A549 (cell line): Measurements from ENCODE around the gene IL5.

Experiments used
- CHD2 ChIP-seq: fragments of 150-350 bp; IDR thresholded peaks from 2 replicates; pipeline ENCODE4 v1.6.1; 2014; ENCODE audit warnings: low read length; ENCODE audit not compliant: partially characterized antibody
- JUN ChIP-seq, 2 experiments: fragments of >200 bp; sonication (Bioruptor Twin); formaldehyde crosslinking; IDR thresholded peaks; 2 replicates in 1 of 2; 3 replicates in 1 of 2; pipeline ENCODE4 v1.6.1; 2016 to 2017
- TF ChIP-seq, protein P1 (sequence below): fragments of >200 bp; sonication (Bioruptor Twin); formaldehyde crosslinking; IDR thresholded peaks from 3 replicates; pipeline ENCODE4 v1.5.1; 2016

DNA sequence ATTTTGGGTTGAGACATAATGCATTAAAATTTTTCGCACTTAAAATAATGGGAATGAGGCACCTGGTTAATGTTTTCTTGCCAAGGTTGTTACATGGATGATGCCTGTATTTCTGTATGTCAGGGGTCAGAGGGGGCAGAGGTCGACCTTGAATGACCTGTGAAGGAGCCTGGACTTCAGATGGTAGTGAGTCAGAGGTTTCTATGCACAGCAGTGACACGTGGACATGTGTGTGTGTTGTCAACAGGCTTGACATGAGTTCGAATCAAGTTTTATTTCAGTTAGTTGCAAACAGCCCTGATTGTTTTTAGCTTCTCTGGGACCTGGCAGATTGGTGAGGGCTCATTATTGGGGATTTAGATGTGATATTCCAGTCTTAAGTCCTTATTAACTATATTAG is 3.6 kb downstream of the IL5 start:
- no peak for TF ChIP-seq CHD2
- TF ChIP-seq JUN (IDR thresholded peaks at IDR 0.05), result no peak
- TF ChIP-seq, protein P1, sequence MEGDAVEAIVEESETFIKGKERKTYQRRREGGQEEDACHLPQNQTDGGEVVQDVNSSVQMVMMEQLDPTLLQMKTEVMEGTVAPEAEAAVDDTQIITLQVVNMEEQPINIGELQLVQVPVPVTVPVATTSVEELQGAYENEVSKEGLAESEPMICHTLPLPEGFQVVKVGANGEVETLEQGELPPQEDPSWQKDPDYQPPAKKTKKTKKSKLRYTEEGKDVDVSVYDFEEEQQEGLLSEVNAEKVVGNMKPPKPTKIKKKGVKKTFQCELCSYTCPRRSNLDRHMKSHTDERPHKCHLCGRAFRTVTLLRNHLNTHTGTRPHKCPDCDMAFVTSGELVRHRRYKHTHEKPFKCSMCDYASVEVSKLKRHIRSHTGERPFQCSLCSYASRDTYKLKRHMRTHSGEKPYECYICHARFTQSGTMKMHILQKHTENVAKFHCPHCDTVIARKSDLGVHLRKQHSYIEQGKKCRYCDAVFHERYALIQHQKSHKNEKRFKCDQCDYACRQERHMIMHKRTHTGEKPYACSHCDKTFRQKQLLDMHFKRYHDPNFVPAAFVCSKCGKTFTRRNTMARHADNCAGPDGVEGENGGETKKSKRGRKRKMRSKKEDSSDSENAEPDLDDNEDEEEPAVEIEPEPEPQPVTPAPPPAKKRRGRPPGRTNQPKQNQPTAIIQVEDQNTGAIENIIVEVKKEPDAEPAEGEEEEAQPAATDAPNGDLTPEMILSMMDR, result no peak
